Epithelial cell of proximal tubule (primary cell): ENCODE data around the gene LSS. TPM values are rescaled to one million over a fixed set of nuclear protein-coding genes. Genes with fewer than 3 reads are reported as not detected.

ENCODE experiments used
- DNase-seq: peaks from one replicate; pipeline ENCODE4 v3.0.0-alpha.2; 2011; ENCODE audit warnings: low read depth
- H3K4me3 ChIP-seq: 2 replicates; pipeline ENCODE4 v1.5.1; 2011; ENCODE audit warnings: low read depth, mild to moderate bottlenecking, low read length
- CTCF ChIP-seq: conservative IDR thresholded peaks from 2 replicates; pipeline ENCODE4 v1.5.1; 2012; ENCODE audit warnings: low read depth, mild to moderate bottlenecking, low read length
- total RNA-seq: library from RNA; depleted of rRNA; stranded (reverse); fragments of >200 nt; gene quantifications from 2 replicates; pipeline ENCODE4 v1.2.3, GENCODE V29; 2015

LSS gene
- total RNA-seq, 1 donor from 2014 or later = 32.0 TPM

- DNase-seq = no peak
- H3K4me3 ChIP-seq = no peak overlapping the region
- TF ChIP-seq CTCF = no peak
Measured at GRCh38 chr21:46157987-46158451, 70.6 kb downstream of the LSS start.

- H3K4me3 ChIP-seq = no peak overlapping the region
- no peak for DNase-seq
- no peak for TF ChIP-seq CTCF
Measured at GRCh38 chr21:46157396-46157986, 71.1 kb downstream of the LSS start.

- no peak for DNase-seq
- H3K4me3 ChIP-seq = no peak overlapping the region
- no peak for TF ChIP-seq CTCF
Measured at GRCh38 chr21:46156678-46157077, 71.9 kb downstream of the LSS start.

- TF ChIP-seq CTCF = no peak
- no peak overlapping the region for H3K4me3 ChIP-seq
- DNase-seq = no peak
Measured at GRCh38 chr21:46156378-46156645, 72.3 kb downstream of the LSS start.

GRCh38 chr21:46155514-46156377 lies 72.8 kb downstream of the LSS start, which contains the start of gene FTCD:
Gene FTCD (minus strand): TSS chr21:46155579. CDS start chr21:46155523, 56 bp downstream.
- no peak for DNase-seq
- peak within 1 kb of the TSS; percentile 28 for H3K4me3 ChIP-seq
- TF ChIP-seq CTCF = no peak

GRCh38 chr21:46154955-46155513 lies 73.5 kb downstream of the LSS start:
- TF ChIP-seq CTCF = no peak
- no peak for DNase-seq

More at GRCh38 chr21:46154955-46155513, 73.5 kb downstream of the LSS start:
- peak overlapping the region; percentile 28 for H3K4me3 ChIP-seq
